ENCODE data around the gene GPRC5A. TPM values are rescaled to one million over a fixed set of nuclear protein-coding genes. Genes with fewer than 3 reads are reported as not detected.

The GPRC5A gene
- total RNA-seq, 1 donor from 2014 or later: 4.0 TPM

GRCh38 chr12:12900786-12901157 is 9.4 kb downstream of the GPRC5A start:
- H3K9me3 Mint-ChIP-seq (ENCODE audit: low read depth): no peaks in the 10 kb centered on the region
- H3K36me3 Mint-ChIP-seq (ENCODE audit: insufficient read depth): no peaks in the 10 kb centered on the region
- peaks cover 1% of the 10 kb centered on the region for H3K4me1 Mint-ChIP-seq (ENCODE audit: low read depth)
- no peak overlapping the region for H3K4me3 Mint-ChIP-seq (ENCODE audit: low read depth)
- TF ChIP-seq CTCF (IDR thresholded peaks at IDR 0.05; ENCODE audit: unreplicated experiment): no peak
- H3K27ac Mint-ChIP-seq: no peak overlapping the region
- no peak for DNase-seq (ENCODE audit: low spot score, unreplicated experiment)
- H3K27me3 Mint-ChIP-seq: peaks cover 16% of the 10 kb centered on the region

- Mint-ChIP-seq H3K9me3 (ENCODE audit: low read depth) (no peaks in the 10 kb centered on the region), H3K27me3 (peaks cover 17% of the 10 kb centered on the region), H3K36me3 (ENCODE audit: insufficient read depth) (no peaks in the 10 kb centered on the region), H3K4me1 (ENCODE audit: low read depth) (peaks cover 1% of the 10 kb centered on the region), H3K4me3 (ENCODE audit: low read depth) (no peak overlapping the region), H3K27ac (no peak overlapping the region)
- DNase-seq (ENCODE audit: low spot score, unreplicated experiment): no peak
- no peak for TF ChIP-seq CTCF (IDR thresholded peaks at IDR 0.05; ENCODE audit: unreplicated experiment)
Measured at GRCh38 chr12:12901158-12901791, 9.9 kb downstream of the GPRC5A start.

GRCh38 chr12:12902036-12902435 is 10.7 kb downstream of the GPRC5A start:
- Mint-ChIP-seq H3K9me3 (ENCODE audit: low read depth) (no peaks in the 10 kb centered on the region), H3K4me3 (ENCODE audit: low read depth) (no peak overlapping the region), H3K4me1 (ENCODE audit: low read depth) (peaks cover 1% of the 10 kb centered on the region), H3K27me3 (peaks cover 17% of the 10 kb centered on the region), H3K36me3 (ENCODE audit: insufficient read depth) (no peaks in the 10 kb centered on the region), H3K27ac (no peak overlapping the region)
- TF ChIP-seq CTCF (IDR thresholded peaks at IDR 0.05; ENCODE audit: unreplicated experiment): no peak
- DNase-seq (ENCODE audit: low spot score, unreplicated experiment): no peak

GRCh38 chr12:12903642-12904609 is 12.6 kb downstream of the GPRC5A start:
- no peak for DNase-seq (ENCODE audit: low spot score, unreplicated experiment)
- Mint-ChIP-seq H3K27me3 (peaks cover 21% of the 10 kb centered on the region), H3K27ac (no peak overlapping the region), H3K4me3 (ENCODE audit: low read depth) (no peak overlapping the region), H3K9me3 (ENCODE audit: low read depth) (no peaks in the 10 kb centered on the region), H3K4me1 (ENCODE audit: low read depth) (peaks cover 1% of the 10 kb centered on the region), H3K36me3 (ENCODE audit: insufficient read depth) (no peaks in the 10 kb centered on the region)
- TF ChIP-seq CTCF (IDR thresholded peaks at IDR 0.05; ENCODE audit: unreplicated experiment): no peak

- Mint-ChIP-seq H3K4me3 (ENCODE audit: low read depth) (no peak overlapping the region), H3K36me3 (ENCODE audit: insufficient read depth) (no peaks in the 10 kb centered on the region), H3K4me1 (ENCODE audit: low read depth) (peaks cover 1% of the 10 kb centered on the region), H3K9me3 (ENCODE audit: low read depth) (no peaks in the 10 kb centered on the region), H3K27me3 (peaks cover 26% of the 10 kb centered on the region), H3K27ac (no peak overlapping the region)
- TF ChIP-seq CTCF (IDR thresholded peaks at IDR 0.05; ENCODE audit: unreplicated experiment): no peak
- no peak for DNase-seq (ENCODE audit: low spot score, unreplicated experiment)
Measured at GRCh38 chr12:12907552-12907951, 16.2 kb downstream of the GPRC5A start.
